ENCODE measurements around the gene DOCK4.

- TF ChIP-seq CTCF (conservative IDR thresholded peaks at IDR 0.05 in 1 of 2, IDR thresholded peaks at IDR 0.05 in 1 of 2; ENCODE audit: extremely low read depth in 1 of 2, insufficient read depth in 1 of 2, low read depth in 1 of 2, low read length in 2 of 2) (no peak), EZH2 (IDR thresholded peaks at IDR 0.05; ENCODE audit: borderline replicate concordance, low read length) (no peak)
Observed at GRCh38 chr7:111982133-111982532, 224.1 kb downstream of the DOCK4 start.

All from mammary epithelial cell (primary cell).